ENCODE measurements around the gene TUG1.

The TUG1 gene

DNA sequence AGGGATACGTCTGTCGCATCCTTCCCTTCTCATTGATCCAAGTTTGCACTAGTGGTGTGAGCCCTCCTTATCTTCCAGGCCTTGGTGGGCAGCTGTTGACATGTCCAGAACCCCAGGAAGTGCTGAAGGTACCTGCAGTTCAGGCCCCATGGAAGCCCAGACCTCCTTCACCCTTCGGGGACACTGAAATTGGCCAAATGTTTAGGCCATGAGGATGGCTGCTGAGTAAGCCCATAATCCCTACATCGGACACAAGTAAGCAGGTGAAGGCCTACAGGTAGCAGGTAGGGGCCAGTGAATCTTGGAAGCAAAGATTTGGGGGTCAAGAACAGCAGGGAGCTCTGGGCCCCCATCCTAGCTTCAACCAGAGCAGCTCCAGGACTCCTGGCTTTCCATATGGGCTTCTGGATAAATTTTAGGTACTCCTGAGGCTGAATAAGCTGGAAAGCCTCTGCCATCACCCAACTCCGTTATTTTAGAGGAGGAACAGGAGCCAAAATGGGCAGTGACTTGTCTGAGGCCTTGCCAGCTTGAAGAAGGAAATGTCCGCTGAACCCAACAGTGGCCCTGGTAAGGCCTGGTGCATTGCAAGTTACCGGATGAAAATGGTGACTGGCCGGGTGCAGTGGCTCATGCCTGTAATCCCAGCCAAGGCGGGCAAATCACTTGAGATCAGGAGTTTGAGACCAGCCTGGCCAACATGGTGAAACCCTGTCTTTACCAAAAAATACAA, 45.7 kb upstream of the TUG1 start:
- TF ChIP-seq, protein P1, sequence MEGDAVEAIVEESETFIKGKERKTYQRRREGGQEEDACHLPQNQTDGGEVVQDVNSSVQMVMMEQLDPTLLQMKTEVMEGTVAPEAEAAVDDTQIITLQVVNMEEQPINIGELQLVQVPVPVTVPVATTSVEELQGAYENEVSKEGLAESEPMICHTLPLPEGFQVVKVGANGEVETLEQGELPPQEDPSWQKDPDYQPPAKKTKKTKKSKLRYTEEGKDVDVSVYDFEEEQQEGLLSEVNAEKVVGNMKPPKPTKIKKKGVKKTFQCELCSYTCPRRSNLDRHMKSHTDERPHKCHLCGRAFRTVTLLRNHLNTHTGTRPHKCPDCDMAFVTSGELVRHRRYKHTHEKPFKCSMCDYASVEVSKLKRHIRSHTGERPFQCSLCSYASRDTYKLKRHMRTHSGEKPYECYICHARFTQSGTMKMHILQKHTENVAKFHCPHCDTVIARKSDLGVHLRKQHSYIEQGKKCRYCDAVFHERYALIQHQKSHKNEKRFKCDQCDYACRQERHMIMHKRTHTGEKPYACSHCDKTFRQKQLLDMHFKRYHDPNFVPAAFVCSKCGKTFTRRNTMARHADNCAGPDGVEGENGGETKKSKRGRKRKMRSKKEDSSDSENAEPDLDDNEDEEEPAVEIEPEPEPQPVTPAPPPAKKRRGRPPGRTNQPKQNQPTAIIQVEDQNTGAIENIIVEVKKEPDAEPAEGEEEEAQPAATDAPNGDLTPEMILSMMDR (IDR thresholded peaks at IDR 0.05; ENCODE audit: poor library complexity, severe bottlenecking): no peak
- Histone ChIP-seq H3K27me3 (ENCODE audit: insufficient read depth, poor library complexity, severe bottlenecking) (no peaks in the 10 kb centered on the region), H3K4me1 (ENCODE audit: insufficient read depth, poor library complexity, severe bottlenecking) (no peaks in the 10 kb centered on the region), H3K4me3 (ENCODE audit: severe bottlenecking) (no peak overlapping the region), H3K9me3 (ENCODE audit: severe bottlenecking) (no peaks in the 10 kb centered on the region), H3K36me3 (ENCODE audit: low read depth) (peaks cover 9% of the 10 kb centered on the region; the same call in 1 of the 2 replicates), H3K27ac (ENCODE audit: poor library complexity, severe bottlenecking) (no peak overlapping the region)
- DNase-seq (ENCODE audit: low spot score) (no peak), ATAC-seq (ENCODE audit: low read depth) (no peak)

DNA sequence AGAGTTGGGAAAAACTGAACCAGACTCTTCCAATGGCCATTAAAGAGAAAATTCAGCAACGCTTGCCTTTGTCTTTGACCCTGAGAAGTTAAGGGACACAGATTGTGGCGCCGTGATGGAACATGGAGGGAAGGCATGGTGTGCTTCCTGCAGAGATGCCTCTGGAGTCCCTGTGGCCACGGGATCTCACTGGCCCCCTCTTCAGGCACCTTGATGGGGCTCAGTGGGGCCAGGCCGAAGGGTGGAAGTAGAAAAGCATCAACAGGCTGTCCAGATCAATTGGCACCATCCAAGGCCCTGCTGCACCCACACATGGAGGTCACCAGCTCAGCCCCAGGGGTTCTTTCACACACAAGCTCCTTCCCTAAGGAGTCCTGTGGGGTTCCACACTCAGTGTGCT, 43.4 kb upstream of the TUG1 start:
- no peaks in the 10 kb centered on the region for H3K4me1 ChIP-seq (ENCODE audit: insufficient read depth, poor library complexity, severe bottlenecking)
- no peak overlapping the region for H3K4me3 ChIP-seq (ENCODE audit: severe bottlenecking)
- DNase-seq (ENCODE audit: low spot score) (no peak), ATAC-seq (ENCODE audit: low read depth) (no peak)
- peaks cover 26% of the 10 kb centered on the region for H3K36me3 ChIP-seq (ENCODE audit: low read depth)
- TF ChIP-seq, protein P1 (IDR thresholded peaks at IDR 0.05; ENCODE audit: poor library complexity, severe bottlenecking): no peak
- H3K27me3 ChIP-seq (ENCODE audit: insufficient read depth, poor library complexity, severe bottlenecking): no peaks in the 10 kb centered on the region
- no peak overlapping the region for H3K27ac ChIP-seq (ENCODE audit: poor library complexity, severe bottlenecking)
- no peaks in the 10 kb centered on the region for H3K9me3 ChIP-seq (ENCODE audit: severe bottlenecking)

DNA sequence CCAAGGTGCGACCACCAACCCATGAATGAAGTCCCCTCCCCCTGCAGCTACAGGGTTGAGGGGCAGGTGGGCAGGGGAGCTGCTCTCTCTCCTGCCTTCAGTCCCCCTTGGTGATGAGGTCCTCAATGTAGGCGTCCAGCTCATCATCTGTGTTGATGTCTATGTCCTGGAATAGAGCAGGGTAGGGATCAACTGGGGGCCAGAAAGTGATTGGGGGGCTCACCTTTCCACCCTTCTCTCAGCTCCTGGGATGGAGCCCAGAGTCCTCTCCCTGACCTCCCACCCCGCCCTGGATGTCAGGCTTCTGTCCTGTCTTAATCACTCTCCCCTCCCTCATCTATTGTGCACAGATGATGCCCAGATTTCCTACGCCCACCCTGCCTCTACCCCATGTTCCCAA, 42.4 kb upstream of the TUG1 start:
- Histone ChIP-seq H3K4me3 (ENCODE audit: severe bottlenecking) (no peak overlapping the region), H3K27me3 (ENCODE audit: insufficient read depth, poor library complexity, severe bottlenecking) (no peaks in the 10 kb centered on the region), H3K9me3 (ENCODE audit: severe bottlenecking) (no peaks in the 10 kb centered on the region), H3K4me1 (ENCODE audit: insufficient read depth, poor library complexity, severe bottlenecking) (no peaks in the 10 kb centered on the region), H3K36me3 (ENCODE audit: low read depth) (peaks cover 36% of the 10 kb centered on the region), H3K27ac (ENCODE audit: poor library complexity, severe bottlenecking) (no peak overlapping the region)
- TF ChIP-seq, protein P1 (IDR thresholded peaks at IDR 0.05; ENCODE audit: poor library complexity, severe bottlenecking): no peak
- ATAC-seq (ENCODE audit: low read depth) (no peak), DNase-seq (ENCODE audit: low spot score) (no peak)

DNA sequence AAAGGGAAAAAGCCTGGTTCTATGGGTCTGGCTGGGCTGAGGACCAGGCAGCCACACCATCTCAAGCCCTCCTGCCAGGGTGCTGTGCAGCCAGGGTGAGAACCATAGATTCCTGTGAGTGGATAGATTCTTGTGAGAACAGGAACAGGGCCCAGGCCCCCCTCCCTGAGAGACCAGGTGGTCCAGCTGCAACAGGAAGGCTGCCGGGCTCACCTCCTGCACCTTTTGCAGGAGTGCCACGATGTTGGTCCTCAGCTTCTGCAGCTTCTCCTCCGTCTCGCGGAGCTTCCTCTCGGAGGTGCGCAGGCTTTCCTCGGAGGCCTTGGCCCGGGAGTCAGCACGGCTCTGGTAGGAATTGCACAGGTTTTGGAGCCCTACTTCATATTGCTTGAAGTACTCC, 41.3 kb upstream of the TUG1 start:
- no peak overlapping the region for H3K4me3 ChIP-seq (ENCODE audit: severe bottlenecking)
- no peaks in the 10 kb centered on the region for H3K27me3 ChIP-seq (ENCODE audit: insufficient read depth, poor library complexity, severe bottlenecking)
- H3K4me1 ChIP-seq (ENCODE audit: insufficient read depth, poor library complexity, severe bottlenecking): no peaks in the 10 kb centered on the region
- H3K27ac ChIP-seq (ENCODE audit: poor library complexity, severe bottlenecking): no peak overlapping the region
- TF ChIP-seq, protein P1 (IDR thresholded peaks at IDR 0.05; ENCODE audit: poor library complexity, severe bottlenecking): no peak
- peaks cover 47% of the 10 kb centered on the region for H3K36me3 ChIP-seq (ENCODE audit: low read depth)
- H3K9me3 ChIP-seq (ENCODE audit: severe bottlenecking): no peaks in the 10 kb centered on the region
- ATAC-seq (ENCODE audit: low read depth) (no peak), DNase-seq (ENCODE audit: low spot score) (no peak)

DNA sequence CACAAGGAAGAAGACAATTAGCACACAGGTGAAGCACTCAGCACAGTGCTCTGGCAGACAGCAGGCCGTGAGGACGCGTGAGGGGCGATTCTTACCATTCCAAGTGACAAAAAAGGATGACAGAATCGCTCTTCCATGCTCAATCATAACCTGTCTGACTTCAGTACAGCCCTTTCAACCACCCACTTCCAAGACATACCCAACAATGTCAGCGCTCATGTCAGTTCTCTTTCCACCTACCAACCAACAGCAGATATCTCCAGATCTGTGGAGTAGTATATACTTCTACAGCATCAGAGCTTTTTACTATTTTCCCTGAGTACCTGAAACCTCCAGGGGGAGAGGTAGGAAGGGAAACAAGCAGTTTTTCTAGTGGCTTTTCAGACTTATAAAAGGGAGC, 40.7 kb upstream of the TUG1 start:
- ATAC-seq (ENCODE audit: low read depth): no peak
- Histone ChIP-seq H3K9me3 (ENCODE audit: severe bottlenecking) (no peaks in the 10 kb centered on the region), H3K4me3 (ENCODE audit: severe bottlenecking) (no peak overlapping the region), H3K27me3 (ENCODE audit: insufficient read depth, poor library complexity, severe bottlenecking) (no peaks in the 10 kb centered on the region), H3K27ac (ENCODE audit: poor library complexity, severe bottlenecking) (no peak overlapping the region), H3K4me1 (ENCODE audit: insufficient read depth, poor library complexity, severe bottlenecking) (no peaks in the 10 kb centered on the region), H3K36me3 (ENCODE audit: low read depth) (peaks cover 53% of the 10 kb centered on the region)
- no peak for DNase-seq (ENCODE audit: low spot score)
- TF ChIP-seq, protein P1 (IDR thresholded peaks at IDR 0.05; ENCODE audit: poor library complexity, severe bottlenecking): no peak

Measured in RWPE2 (cell line).